22Rv1 (cell line): ENCODE measurements around the gene DOC2A.

Experiments
- ZFX ChIP-seq: fragments of 450-650 bp; IDR thresholded peaks from 2 replicates; pipeline ENCODE4 v1.6.1; 2017; ENCODE audit warnings: antibody characterized with exemption, borderline replicate concordance
- TF ChIP-seq, protein P1 (sequence below): fragments of 450-650 bp; IDR thresholded peaks from 2 replicates; pipeline ENCODE4 v1.5.1; 2017; ENCODE audit warnings: mild to moderate bottlenecking

DNA sequence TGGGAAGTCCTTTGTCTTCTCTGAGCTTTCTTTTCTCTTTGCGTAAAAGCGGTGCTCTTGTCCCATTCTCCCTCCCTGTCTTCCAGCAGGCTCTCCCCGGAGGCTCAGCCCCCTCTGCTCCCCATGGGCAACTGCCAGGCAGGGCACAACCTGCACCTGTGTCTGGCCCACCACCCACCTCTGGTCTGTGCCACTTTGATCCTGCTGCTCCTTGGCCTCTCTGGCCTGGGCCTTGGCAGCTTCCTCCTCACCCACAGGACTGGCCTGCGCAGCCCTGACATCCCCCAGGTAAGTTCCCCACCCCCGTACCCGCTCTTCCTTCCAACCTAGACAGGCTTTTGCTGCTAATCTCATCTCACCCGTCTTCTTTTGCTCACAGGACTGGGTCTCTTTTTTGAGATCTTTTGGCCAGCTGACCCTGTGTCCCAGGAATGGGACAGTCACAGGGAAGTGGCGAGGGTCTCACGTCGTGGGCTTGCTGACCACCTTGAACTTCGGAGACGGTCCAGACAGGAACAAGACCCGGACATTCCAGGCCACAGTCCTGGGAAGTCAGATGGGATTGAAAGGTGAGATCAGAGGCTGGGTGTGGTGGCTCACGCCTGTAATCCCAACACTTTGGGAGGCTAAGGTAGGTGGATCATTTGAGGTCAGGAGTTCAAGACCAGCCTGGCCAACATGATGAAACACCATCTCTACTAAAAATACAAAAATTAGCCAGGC, 47.6 kb downstream of the DOC2A start:
- TF ChIP-seq, protein P1, sequence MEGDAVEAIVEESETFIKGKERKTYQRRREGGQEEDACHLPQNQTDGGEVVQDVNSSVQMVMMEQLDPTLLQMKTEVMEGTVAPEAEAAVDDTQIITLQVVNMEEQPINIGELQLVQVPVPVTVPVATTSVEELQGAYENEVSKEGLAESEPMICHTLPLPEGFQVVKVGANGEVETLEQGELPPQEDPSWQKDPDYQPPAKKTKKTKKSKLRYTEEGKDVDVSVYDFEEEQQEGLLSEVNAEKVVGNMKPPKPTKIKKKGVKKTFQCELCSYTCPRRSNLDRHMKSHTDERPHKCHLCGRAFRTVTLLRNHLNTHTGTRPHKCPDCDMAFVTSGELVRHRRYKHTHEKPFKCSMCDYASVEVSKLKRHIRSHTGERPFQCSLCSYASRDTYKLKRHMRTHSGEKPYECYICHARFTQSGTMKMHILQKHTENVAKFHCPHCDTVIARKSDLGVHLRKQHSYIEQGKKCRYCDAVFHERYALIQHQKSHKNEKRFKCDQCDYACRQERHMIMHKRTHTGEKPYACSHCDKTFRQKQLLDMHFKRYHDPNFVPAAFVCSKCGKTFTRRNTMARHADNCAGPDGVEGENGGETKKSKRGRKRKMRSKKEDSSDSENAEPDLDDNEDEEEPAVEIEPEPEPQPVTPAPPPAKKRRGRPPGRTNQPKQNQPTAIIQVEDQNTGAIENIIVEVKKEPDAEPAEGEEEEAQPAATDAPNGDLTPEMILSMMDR, result no peak
- TF ChIP-seq ZFX, result no peak
